Panc1 (cell line): ENCODE data around the gene SLC30A5. TPM values are rescaled to one million over a fixed set of nuclear protein-coding genes. Genes with fewer than 3 reads are reported as not detected.

Experiments used
- ATAC-seq: fragments of 200-7000 bp; cut with Tn5 transposase; 2 replicates; pipeline ENCODE4 v1.9.1; 2020; ENCODE audit warnings: mild to moderate bottlenecking, moderate library complexity
- BruUV-seq: library from RNA; stranded (reverse); fragments of 400-500 nt; replicated peaks from 2 replicates; lab custom pipeline; 2021; lab: Mats Ljungman, UMichigan
- CTCF ChIA-PET: fragments of 300-600 bp; sonication (Branson Sonifier 250); formaldehyde crosslinking; loops from one replicate; lab custom pipeline; 2022; ENCODE audit warnings: antibody characterized with exemption; lab: Charles Lee
- POLR2A ChIA-PET: fragments of 300-600 bp; sonication (Branson Sonifier 250); formaldehyde crosslinking; loops from one replicate; lab custom pipeline; 2022; ENCODE audit warnings: antibody characterized with exemption; lab: Charles Lee
- DNase-seq: peaks from one replicate; pipeline ENCODE4 v3.0.0-alpha.2; 2010; ENCODE audit warnings: low read depth, low spot score
- H3K27ac ChIP-seq: 2 replicates; pipeline ENCODE4 v1.5.1; 2011; ENCODE audit warnings: mild to moderate bottlenecking, low read length, inconsistent platforms
- H3K27me3 ChIP-seq: fragments of 200-500 bp; sonication (Bioruptor generic); 2 replicates; pipeline ENCODE4 v1.6.0; 2014; ENCODE audit warnings: low read length, inconsistent platforms; ENCODE audit not compliant: control insufficient read depth, insufficient read depth
- H3K36me3 ChIP-seq: fragments of 200-500 bp; sonication (Bioruptor generic); 2 replicates; pipeline ENCODE4 v1.5.1; 2014; ENCODE audit warnings: inconsistent platforms, mild to moderate bottlenecking, low read length, moderate library complexity; ENCODE audit not compliant: control insufficient read depth, insufficient read depth
- H3K4me1 ChIP-seq: 2 replicates; pipeline ENCODE4 v1.5.1; 2011; ENCODE audit warnings: inconsistent platforms, mild to moderate bottlenecking, low read length, moderate library complexity; ENCODE audit not compliant: control insufficient read depth, insufficient read depth
- H3K4me3 ChIP-seq, 2 experiments: 2 replicates each; pipeline ENCODE4 v1.5.1; 2011 to 2012; ENCODE audit warnings: low read depth in 2 of 2, low read length in 2 of 2, mild to moderate bottlenecking in 2 of 2, inconsistent platforms in 1 of 2, moderate library complexity in 1 of 2
- H3K9me3 ChIP-seq: fragments of 200-500 bp; sonication (Bioruptor generic); 2 replicates; pipeline ENCODE4 v1.5.1; 2014; ENCODE audit warnings: low read depth, mild to moderate bottlenecking, inconsistent platforms, low read length, moderate library complexity; ENCODE audit not compliant: control insufficient read depth, insufficient read depth
- CTCF ChIP-seq: fragments of 450-650 bp; IDR thresholded peaks from 2 replicates; pipeline ENCODE4 v1.5.1; 2017; ENCODE audit warnings: mild to moderate bottlenecking
- POLR2AphosphoS5 ChIP-seq: IDR thresholded peaks from 2 replicates; pipeline ENCODE4 v1.6.1; 2012; ENCODE audit warnings: mild to moderate bottlenecking, low read depth, low read length, moderate library complexity
- REST ChIP-seq, 2 experiments: IDR thresholded peaks; 2 replicates each; pipeline ENCODE4 v1.6.1; 2011 to 2012; ENCODE audit warnings: low read depth in 2 of 2, control low read depth in 1 of 2, low read length in 1 of 2, mild to moderate bottlenecking in 1 of 2, moderate library complexity in 1 of 2; ENCODE audit not compliant: insufficient read depth in 1 of 2
- SIN3A ChIP-seq: IDR thresholded peaks from 2 replicates; pipeline ENCODE4 v1.6.1; 2012; ENCODE audit warnings: low read depth, mild to moderate bottlenecking, low read length, moderate library complexity, borderline replicate concordance; ENCODE audit not compliant: insufficient read depth
- TCF7L2 ChIP-seq: IDR thresholded peaks from 2 replicates; pipeline ENCODE4 v1.6.1; 2011; ENCODE audit warnings: mild to moderate bottlenecking, low read depth, low read length, inconsistent platforms
- in situ Hi-C: cut with HindIII; loops from 2 replicates; pipeline ENCODE4 v1.10.0; 2016; ENCODE audit warnings: low sequenced_read_pairs, low pct_unique_long_range_greater_than_20kb
- intact Hi-C: fragments of 100-400 bp; cut with micrococcal nuclease; formaldehyde crosslinking; loops from one replicate; pipeline ENCODE4 v1.10.0; 2022; ENCODE audit not compliant: unreplicated experiment
- total RNA-seq: library from RNA; stranded (reverse); gene quantifications from one replicate; pipeline ENCODE4 v1.2.1, GENCODE V29; 2021; ENCODE audit not compliant: unreplicated experiment

SLC30A5 gene
- total RNA-seq, 1 experiment from 2014 or later: 61.3 TPM

GRCh38 chr5:69050214-69050613 is 43.6 kb upstream of the SLC30A5 start:
- Histone ChIP-seq H3K27ac (no peak overlapping the region), H3K36me3 (no peaks in the 10 kb centered on the region), H3K4me1 (no peaks in the 10 kb centered on the region), H3K9me3 (no peaks in the 10 kb centered on the region), H3K27me3 (no peaks in the 10 kb centered on the region), H3K4me3 (no peak overlapping the region)
- ChIA-PET POLR2A (no interaction called here), CTCF (no interaction called here)
- no peak for ATAC-seq
- intact Hi-C loops (no loop called here), in situ Hi-C loops (no loop called here)
- BruUV-seq: no TSS peak
- TF ChIP-seq TCF7L2: no peak
- TF ChIP-seq POLR2AphosphoS5: no peak
- TF ChIP-seq REST (IDR thresholded peaks at IDR 0.05; ENCODE audit: insufficient read depth in 1 of 2, low read depth in 2 of 2, low read length in 1 of 2): no peak
- TF ChIP-seq CTCF: no peak
- TF ChIP-seq SIN3A: no peak
- no peak for DNase-seq

- CTCF ChIA-PET: no interaction called here
Measured at GRCh38 chr5:69052181-69052580, 41.6 kb upstream of the SLC30A5 start.

More at GRCh38 chr5:69052181-69052580, 41.6 kb upstream of the SLC30A5 start:
- Histone ChIP-seq H3K4me1 (no peaks in the 10 kb centered on the region), H3K27ac (no peak overlapping the region), H3K27me3 (no peaks in the 10 kb centered on the region), H3K4me3 (no peak overlapping the region), H3K9me3 (no peaks in the 10 kb centered on the region), H3K36me3 (no peaks in the 10 kb centered on the region)
- in situ Hi-C loops: no loop called here
- POLR2A ChIA-PET: no interaction called here
- ATAC-seq: no peak
- DNase-seq: no peak
- intact Hi-C loops: no loop called here
- BruUV-seq: no TSS peak
- TF ChIP-seq SIN3A (no peak), CTCF (no peak), TCF7L2 (no peak), REST (IDR thresholded peaks at IDR 0.05; ENCODE audit: insufficient read depth in 1 of 2, low read depth in 2 of 2, low read length in 1 of 2) (no peak), POLR2AphosphoS5 (no peak)
